Psoas muscle (tissue), 8 donors: ENCODE results near the gene SOCS1. TPM values are rescaled to one million over a fixed set of nuclear protein-coding genes. Genes with fewer than 3 reads are reported as not detected.
"Not testable (repeated sequence)": the region's sequence is repeated elsewhere in the genome, so short reads cannot be mapped to it uniquely, and the experiment has no call there.

Experiments used
- ATAC-seq, 4 donors: fragments of 200-7000 bp; cut with Tn5 transposase; one replicate each; pipeline ENCODE4 v1.9.1; 2020; ENCODE audit warnings: moderate library complexity in 3 of 4, mild to moderate bottlenecking in 2 of 4
- DNase-seq, 2 donors: peaks; one replicate each; pipeline ENCODE4 v3.0.0-alpha.2; 2020
- H3K27ac ChIP-seq: fragments of 200-600 bp; one replicate; pipeline ENCODE4 v1.8.0; 2022
- H3K27me3 ChIP-seq, 3 donors: fragments of 200-600 bp in 1 of 3; one replicate each; pipeline versions ENCODE4 v1.6.1 to v1.8.0; 2013 to 2022; ENCODE audit warnings: low read length in 2 of 3, mild to moderate bottlenecking in 2 of 3, moderate library complexity in 1 of 3; ENCODE audit not compliant: insufficient read depth in 3 of 3
- H3K36me3 ChIP-seq, 2 donors: fragments of 200-600 bp in 1 of 2; one replicate each; pipeline versions ENCODE4 v1.6.1 to v1.8.0; 2013 to 2022; ENCODE audit warnings: low read depth in 1 of 2, mild to moderate bottlenecking in 1 of 2, moderate library complexity in 1 of 2; ENCODE audit not compliant: insufficient read depth in 1 of 2
- H3K4me1 ChIP-seq: fragments of 200-600 bp; one replicate; pipeline ENCODE4 v1.8.0; 2022
- H3K4me3 ChIP-seq: fragments of 200-600 bp; one replicate; pipeline ENCODE4 v1.8.0; 2022; ENCODE audit warnings: mild to moderate bottlenecking
- H3K9me3 ChIP-seq: fragments of 200-600 bp; one replicate; pipeline ENCODE4 v1.8.0; 2022
- CTCF ChIP-seq: fragments of 200-600 bp; IDR thresholded peaks from one replicate; pipeline ENCODE4 v1.8.0; 2022; ENCODE audit warnings: antibody characterized with exemption
- WGBS, 3 donors: extraction: QIAGEN DNeasy Blood & Tissue Kit; methylation state at CpG; one replicate each; pipeline versions ENCODE4 v1.1.6 to v1.1.7; 2013; 5-methylcytosine and 5-hydroxymethylcytosine counted together
- intact Hi-C, 2 donors: fragments of 100-400 bp; cut with DNase I; formaldehyde crosslinking; loops; one replicate each; pipeline versions ENCODE4 v1.11.0 to v1.14.2; 2022
- polyA plus RNA-seq, 3 donors: library from polyadenylated mRNA; stranded (reverse); fragments of 200-250 nt; gene quantifications; one replicate each; pipeline ENCODE4 v1.2.3, GENCODE V29; 2013
- total RNA-seq, 4 donors: library from RNA; stranded (reverse); fragmentation: NEBNext Ultra II Directional in 2 of 4; extraction: Animal tissue kit (Norgen Biotek cat#: 25700) in 2 of 4; gene quantifications; one replicate each; pipeline versions ENCODE4 v1.2.1 to v1.2.4, GENCODE V29; 2021 to 2023
- donor health status: healthy with polysubstance abuse.
- donor health status: DM: no; HTN: no; CAD: no; lungs with moderate emphysema.
- donor health status: Bipolar disorder and iron deficiency.
- donor health status: healthy.
- donor health status: DM: yes; HTN: yes; CAD: no.
- donor health status: DM: no; HTN: no; CAD: no.
- donor health status: DM: no; HTN: no; CAD: no.
- donor health status: DM: yes; HTN: yes; CAD: no.

The SOCS1 gene
- total and polyA plus RNA-seq, 7 donors: 0.44 to 12.6 (median 2.1) TPM

GRCh38 chr16:11291091-11291703 lies 35.2 kb upstream of the SOCS1 start:
- intact Hi-C loops: no loop called here
- no peaks in the 10 kb centered on the region for H3K36me3 ChIP-seq
- H3K9me3 ChIP-seq: no peaks in the 10 kb centered on the region
- WGBS, 3 donors: 68 to 73% (median 72%) methylated on average over 10 of the region's 10 CpGs
- DNase-seq (no peak), ATAC-seq (no peak)
- H3K4me1 ChIP-seq: no peaks in the 10 kb centered on the region
- no peak for TF ChIP-seq CTCF
- H3K27me3 ChIP-seq: no peaks in the 10 kb centered on the region
- H3K27ac ChIP-seq: no peak overlapping the region
- no peak overlapping the region for H3K4me3 ChIP-seq

GRCh38 chr16:11290102-11290893 lies 34.3 kb upstream of the SOCS1 start:
- no peak for TF ChIP-seq CTCF
- intact Hi-C loops: no loop called here
- Histone ChIP-seq H3K27ac (no peak overlapping the region), H3K4me1 (no peaks in the 10 kb centered on the region), H3K9me3 (no peaks in the 10 kb centered on the region), H3K27me3 (no peaks in the 10 kb centered on the region), H3K36me3 (no peaks in the 10 kb centered on the region), H3K4me3 (no peak overlapping the region)
- ATAC-seq (no peak), DNase-seq (no peak)
- 90 to 96% (median 94%) methylated on average over 8 of the region's 8 CpGs for WGBS, 3 donors

GRCh38 chr16:11289696-11290095 lies 33.7 kb upstream of the SOCS1 start:
- H3K4me1 ChIP-seq, H3K9me3 ChIP-seq, H3K4me3 ChIP-seq, H3K36me3 ChIP-seq, ATAC-seq, intact Hi-C loops, H3K27me3 ChIP-seq, DNase-seq, H3K27ac ChIP-seq: not testable (repeated sequence)
- 87 to 91% (median 89%) methylated on average over 4 of the region's 4 CpGs for WGBS, 3 donors

GRCh38 chr16:11289202-11289601 lies 33.2 kb upstream of the SOCS1 start:
- no peak for ATAC-seq
- Histone ChIP-seq H3K9me3 (no peaks in the 10 kb centered on the region), H3K27ac (no peak overlapping the region), H3K27me3 (no peaks in the 10 kb centered on the region), H3K36me3 (no peaks in the 10 kb centered on the region), H3K4me3 (no peak overlapping the region), H3K4me1 (no peaks in the 10 kb centered on the region)
- WGBS, 3 donors: 96 to 98% (median 98%) methylated on average over 2 of the region's 2 CpGs
- intact Hi-C loops: no loop called here
- TF ChIP-seq CTCF: no peak
- no peak for DNase-seq

- Histone ChIP-seq H3K36me3 (no peaks in the 10 kb centered on the region), H3K27me3 (peaks cover 0 to 5% (median 0%) of the 10 kb centered on the region in 3 donors), H3K9me3 (no peaks in the 10 kb centered on the region), H3K4me1 (no peaks in the 10 kb centered on the region), H3K27ac (no peak overlapping the region), H3K4me3 (no peak overlapping the region)
- intact Hi-C loops: no loop called here
- TF ChIP-seq CTCF: no peak
- 83 to 88% (median 83%) methylated on average over 2 of the region's 2 CpGs for WGBS, 3 donors
- no peak for ATAC-seq
- no peak for DNase-seq
These were observed 29.8 kb upstream of the SOCS1 start for GRCh38 chr16:11285842-11286241.
